Psoas muscle (tissue), 8 donors: ENCODE measurements around the gene PTK6. TPM values are rescaled to one million over a fixed set of nuclear protein-coding genes. Genes with fewer than 3 reads are reported as not detected.
"Not testable (repeated sequence)": the region's sequence is repeated elsewhere in the genome, so short reads cannot be mapped to it uniquely, and the experiment has no call there.

Experiments used
- ATAC-seq, 4 donors: fragments of 200-7000 bp; cut with Tn5 transposase; one replicate each; pipeline ENCODE4 v1.9.1; 2020; ENCODE audit warnings: moderate library complexity in 3 of 4, mild to moderate bottlenecking in 2 of 4
- DNase-seq, 2 donors: peaks; one replicate each; pipeline ENCODE4 v3.0.0-alpha.2; 2020
- H3K27ac ChIP-seq: fragments of 200-600 bp; one replicate; pipeline ENCODE4 v1.8.0; 2022
- H3K27me3 ChIP-seq, 3 donors: fragments of 200-600 bp in 1 of 3; one replicate each; pipeline versions ENCODE4 v1.6.1 to v1.8.0; 2013 to 2022; ENCODE audit warnings: low read length in 2 of 3, mild to moderate bottlenecking in 2 of 3, moderate library complexity in 1 of 3; ENCODE audit not compliant: insufficient read depth in 3 of 3
- H3K36me3 ChIP-seq, 2 donors: fragments of 200-600 bp in 1 of 2; one replicate each; pipeline versions ENCODE4 v1.6.1 to v1.8.0; 2013 to 2022; ENCODE audit warnings: low read depth in 1 of 2, mild to moderate bottlenecking in 1 of 2, moderate library complexity in 1 of 2; ENCODE audit not compliant: insufficient read depth in 1 of 2
- H3K4me1 ChIP-seq: fragments of 200-600 bp; one replicate; pipeline ENCODE4 v1.8.0; 2022
- H3K4me3 ChIP-seq: fragments of 200-600 bp; one replicate; pipeline ENCODE4 v1.8.0; 2022; ENCODE audit warnings: mild to moderate bottlenecking
- H3K9me3 ChIP-seq: fragments of 200-600 bp; one replicate; pipeline ENCODE4 v1.8.0; 2022
- WGBS, 3 donors: extraction: QIAGEN DNeasy Blood & Tissue Kit; methylation state at CpG; one replicate each; pipeline versions ENCODE4 v1.1.6 to v1.1.7; 2013; 5-methylcytosine and 5-hydroxymethylcytosine counted together
- intact Hi-C, 2 donors: fragments of 100-400 bp; cut with DNase I; formaldehyde crosslinking; loops; one replicate each; pipeline versions ENCODE4 v1.11.0 to v1.14.2; 2022
- polyA plus RNA-seq, 3 donors: library from polyadenylated mRNA; stranded (reverse); fragments of 200-250 nt; gene quantifications; one replicate each; pipeline ENCODE4 v1.2.3, GENCODE V29; 2013
- total RNA-seq, 4 donors: library from RNA; stranded (reverse); fragmentation: NEBNext Ultra II Directional in 2 of 4; extraction: Animal tissue kit (Norgen Biotek cat#: 25700) in 2 of 4; gene quantifications; one replicate each; pipeline versions ENCODE4 v1.2.1 to v1.2.4, GENCODE V29; 2021 to 2023
- TF ChIP-seq, protein P1 (sequence below): fragments of 200-600 bp; IDR thresholded peaks from one replicate; pipeline ENCODE4 v1.8.0; 2022; ENCODE audit warnings: antibody characterized with exemption
- donor health status: healthy with polysubstance abuse.
- donor health status: DM: no; HTN: no; CAD: no; lungs with moderate emphysema.
- donor health status: Bipolar disorder and iron deficiency.
- donor health status: healthy.
- donor health status: DM: yes; HTN: yes; CAD: no.
- donor health status: DM: no; HTN: no; CAD: no.
- donor health status: DM: no; HTN: no; CAD: no.
- donor health status: DM: yes; HTN: yes; CAD: no.

PTK6 gene
- total and polyA plus RNA-seq, 7 donors, result 0.04 to 0.06 (median 0.04) TPM; not detected in 4

DNA sequence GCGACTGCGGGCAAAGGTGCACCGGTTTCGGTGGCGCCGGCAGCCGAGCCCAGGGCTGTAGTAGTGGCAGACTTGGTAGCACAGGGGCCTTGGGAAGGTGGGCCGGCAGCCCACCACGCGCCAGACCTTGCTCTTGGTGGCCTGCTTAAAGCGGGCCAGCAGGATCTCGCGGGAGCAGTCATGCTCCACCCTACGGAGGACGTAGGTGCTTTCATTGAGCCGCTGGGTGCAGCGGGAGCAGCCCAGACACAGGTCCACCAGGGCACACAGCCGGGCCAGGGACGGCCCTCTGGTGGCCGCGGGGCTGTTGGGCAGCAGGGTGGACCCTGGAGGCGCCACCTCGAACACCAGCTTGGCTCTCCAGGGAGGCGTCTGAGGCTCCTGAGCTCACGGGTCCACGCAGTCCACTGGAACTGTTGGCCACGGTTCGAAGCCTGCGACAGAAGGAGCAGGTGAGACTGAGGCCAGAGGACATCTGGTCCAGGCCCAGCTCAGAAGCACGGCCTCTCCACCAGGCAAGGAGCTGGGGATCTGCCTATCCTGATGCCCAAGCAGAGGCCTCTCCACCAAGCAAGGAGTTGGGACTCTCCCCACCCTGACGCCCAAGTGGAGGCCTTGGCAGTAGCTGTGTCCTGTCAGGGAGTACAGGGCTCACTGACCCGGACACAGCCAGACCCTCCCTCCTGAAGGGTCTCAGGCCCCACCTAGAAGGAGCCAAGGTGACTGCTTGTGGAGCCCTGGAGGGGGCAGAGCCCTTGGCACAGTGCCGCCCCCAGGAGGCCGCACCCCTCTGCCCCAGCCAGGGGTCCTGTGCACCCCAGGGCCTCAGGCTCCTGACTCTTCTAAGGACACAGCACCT lies 35.8 kb upstream of the PTK6 start:
- 87 to 90% (median 89%) methylated on average over 30 to 34 of the region's 34 CpGs for WGBS, 3 donors
- H3K4me3 ChIP-seq, result peak overlapping the region; percentile 70
- DNase-seq (no peak), ATAC-seq (no peak)
- no peaks in the 10 kb centered on the region for H3K9me3 ChIP-seq
- peak overlapping the region; percentile 60 for H3K27ac ChIP-seq
- no peaks in the 10 kb centered on the region for H3K36me3 ChIP-seq
- intact Hi-C loops, result no loop called here
- TF ChIP-seq, protein P1, sequence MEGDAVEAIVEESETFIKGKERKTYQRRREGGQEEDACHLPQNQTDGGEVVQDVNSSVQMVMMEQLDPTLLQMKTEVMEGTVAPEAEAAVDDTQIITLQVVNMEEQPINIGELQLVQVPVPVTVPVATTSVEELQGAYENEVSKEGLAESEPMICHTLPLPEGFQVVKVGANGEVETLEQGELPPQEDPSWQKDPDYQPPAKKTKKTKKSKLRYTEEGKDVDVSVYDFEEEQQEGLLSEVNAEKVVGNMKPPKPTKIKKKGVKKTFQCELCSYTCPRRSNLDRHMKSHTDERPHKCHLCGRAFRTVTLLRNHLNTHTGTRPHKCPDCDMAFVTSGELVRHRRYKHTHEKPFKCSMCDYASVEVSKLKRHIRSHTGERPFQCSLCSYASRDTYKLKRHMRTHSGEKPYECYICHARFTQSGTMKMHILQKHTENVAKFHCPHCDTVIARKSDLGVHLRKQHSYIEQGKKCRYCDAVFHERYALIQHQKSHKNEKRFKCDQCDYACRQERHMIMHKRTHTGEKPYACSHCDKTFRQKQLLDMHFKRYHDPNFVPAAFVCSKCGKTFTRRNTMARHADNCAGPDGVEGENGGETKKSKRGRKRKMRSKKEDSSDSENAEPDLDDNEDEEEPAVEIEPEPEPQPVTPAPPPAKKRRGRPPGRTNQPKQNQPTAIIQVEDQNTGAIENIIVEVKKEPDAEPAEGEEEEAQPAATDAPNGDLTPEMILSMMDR, result no peak
- H3K27me3 ChIP-seq, result peaks cover 0 to 40% (median 5%) of the 10 kb centered on the region in 3 donors
- peaks cover 5% of the 10 kb centered on the region for H3K4me1 ChIP-seq

DNA sequence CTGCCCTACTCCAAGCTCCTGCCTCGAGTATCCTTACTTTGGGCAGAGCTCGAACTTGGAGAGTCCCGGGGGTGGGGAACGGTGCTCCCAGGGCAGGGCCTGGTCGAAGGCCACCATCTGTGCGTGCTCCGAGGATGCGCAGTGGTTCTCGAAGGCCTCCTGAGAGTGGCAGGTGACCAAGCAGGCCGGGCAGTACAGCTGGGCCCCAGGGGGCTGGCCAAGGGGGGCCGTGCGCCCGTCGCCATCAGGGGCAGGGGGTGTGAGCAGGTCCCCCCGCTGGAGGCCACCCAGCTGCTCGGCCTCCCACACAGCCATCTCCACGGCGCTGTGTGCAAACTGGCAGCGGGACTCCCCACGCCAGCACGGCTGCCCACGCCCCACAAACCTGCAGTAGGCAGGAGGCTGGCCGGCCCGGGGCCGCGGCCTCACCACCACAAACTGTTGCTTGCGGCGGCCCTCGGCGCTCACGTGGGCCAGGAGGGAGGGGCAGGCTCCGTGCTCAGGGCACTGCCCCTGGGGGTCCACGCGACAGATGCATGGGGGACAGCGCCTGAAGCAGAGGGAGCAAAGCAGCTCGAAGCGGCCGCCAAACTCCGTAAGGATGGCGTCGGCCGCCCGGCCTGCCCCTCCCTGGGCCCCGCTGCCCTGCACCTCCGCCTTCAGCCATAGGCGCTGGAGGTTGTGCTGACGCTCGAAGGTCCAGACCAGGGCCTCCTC lies 35.1 kb upstream of the PTK6 start:
- ATAC-seq, result no peak
- H3K27ac ChIP-seq, result no peak overlapping the region
- peaks cover 0 to 41% (median 3%) of the 10 kb centered on the region in 3 donors for H3K27me3 ChIP-seq
- peaks cover 5% of the 10 kb centered on the region for H3K4me1 ChIP-seq
- TF ChIP-seq, protein P1, result no peak
- H3K4me3 ChIP-seq, result no peak overlapping the region
- H3K9me3 ChIP-seq, result no peaks in the 10 kb centered on the region
- intact Hi-C loops, result no loop called here
- 89 to 91% (median 89%) methylated on average over 34 to 48 of the region's 48 CpGs for WGBS, 3 donors
- no peak for DNase-seq
- no peaks in the 10 kb centered on the region for H3K36me3 ChIP-seq

DNA sequence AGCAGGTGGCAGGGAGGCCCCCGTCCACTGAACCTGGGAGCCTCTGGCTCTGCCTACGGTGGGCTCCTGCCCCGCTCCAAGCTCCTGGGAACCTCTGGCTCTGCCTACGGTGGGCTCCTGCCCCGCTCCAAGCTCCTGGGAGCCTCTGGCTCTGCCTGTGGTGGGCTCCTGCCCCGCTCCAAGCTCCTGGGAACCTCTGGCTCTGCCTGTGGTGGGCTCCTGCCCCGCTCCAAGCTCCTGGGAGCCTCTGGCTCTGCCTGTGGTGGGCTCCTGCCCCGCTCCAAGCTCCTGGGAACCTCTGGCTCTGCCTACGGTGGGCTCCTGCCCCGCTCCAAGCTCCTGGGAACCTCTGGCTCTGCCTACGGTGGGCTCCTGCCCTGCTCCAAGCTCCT lies 33.9 kb upstream of the PTK6 start:
- H3K4me1 ChIP-seq, H3K36me3 ChIP-seq, H3K4me3 ChIP-seq, H3K27ac ChIP-seq, intact Hi-C loops, ATAC-seq, DNase-seq, H3K9me3 ChIP-seq: not testable (repeated sequence)
- 59 to 82% (median 71%) methylated on average over 2 to 7 of the region's 11 CpGs for WGBS, 3 donors
- H3K27me3 ChIP-seq, result peaks cover 0 to 41% (median 3%) of the 10 kb centered on the region in 3 donors

DNA sequence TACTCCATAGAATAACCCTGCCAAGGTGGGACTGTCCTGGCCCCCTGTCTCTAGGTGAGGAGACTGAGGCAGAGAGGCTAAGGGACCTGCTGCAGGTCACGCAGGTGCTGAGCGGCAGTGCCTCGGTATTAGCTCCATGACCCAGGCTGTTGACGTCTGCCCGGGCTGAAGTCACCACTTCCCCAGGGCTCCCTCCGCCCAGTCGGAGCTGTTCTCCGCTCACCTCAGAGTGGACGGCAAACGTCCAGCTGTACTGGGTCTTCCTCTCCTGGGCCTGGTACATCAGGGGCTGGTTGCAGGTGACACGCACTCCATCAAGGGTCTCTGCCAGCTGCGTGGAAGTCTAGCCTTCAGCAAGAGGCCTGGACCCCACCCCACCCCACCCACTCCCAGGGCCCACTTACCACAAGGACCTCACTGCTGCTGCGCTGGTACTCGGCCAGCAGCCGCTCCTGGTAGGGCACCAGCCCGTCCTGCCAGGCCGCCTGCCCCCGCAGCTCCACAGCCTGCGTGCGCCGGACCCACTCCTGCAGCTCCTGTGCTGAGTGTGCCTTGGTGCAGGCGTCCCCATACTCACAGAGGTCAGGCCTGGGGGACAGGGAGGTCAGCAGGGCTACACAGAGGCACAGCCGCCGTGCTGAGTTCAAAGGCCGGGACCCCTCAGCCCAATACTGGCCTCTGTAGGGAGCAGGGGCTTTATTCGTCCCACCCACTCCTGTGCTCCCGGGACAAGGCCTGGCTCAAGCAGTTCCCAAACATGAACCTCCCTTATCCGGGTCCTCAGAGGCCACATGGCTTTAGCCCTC lies 33.3 kb upstream of the PTK6 start:
- no peaks in the 10 kb centered on the region for H3K9me3 ChIP-seq
- TF ChIP-seq, protein P1, result no peak
- H3K27ac ChIP-seq, result no peak overlapping the region
- intact Hi-C loops, result no loop called here
- no peaks in the 10 kb centered on the region for H3K4me1 ChIP-seq
- H3K36me3 ChIP-seq, result no peaks in the 10 kb centered on the region
- ATAC-seq, result no peak
- H3K27me3 ChIP-seq, result peaks cover 0 to 41% (median 3%) of the 10 kb centered on the region in 3 donors
- 86 to 91% (median 88%) methylated on average over 26 to 28 of the region's 28 CpGs for WGBS, 3 donors
- DNase-seq, result no peak
- H3K4me3 ChIP-seq, result no peak overlapping the region
